T-helper 2 cell treated with Interferon-gamma antibody and Interleukin-4, amounts not matched to agents 100 ng/mL and 5 ng/mL, for 36 hours (primary cell): ENCODE data around the gene KLHL24. TPM values are rescaled to one million over a fixed set of nuclear protein-coding genes. Genes with fewer than 3 reads are reported as not detected.

Experiments used
- total RNA-seq: library from RNA; stranded (reverse); gene quantifications from 2 replicates; pipeline ENCODE4 v1.2.3, GENCODE V29; 2022

Gene KLHL24
- total RNA-seq, 1 donor from 2014 or later = 11.9 TPM

Other genes with a start within 250 kb of the KLHL24 start
- 4.3 and 5.5 TPM in 2 replicates for gene MCF2L2, start 207.0 kb upstream of the KLHL24 start, total RNA-seq
- gene KLHL6, start 79.9 kb upstream of the KLHL24 start, total RNA-seq = 31.7 and 32.5 TPM in 2 replicates
- gene YEATS2, start 62.2 kb downstream of the KLHL24 start, total RNA-seq = 41.2 and 43.3 TPM in 2 replicates
- 0.57 and 1.4 TPM in 2 replicates for gene MAP6D1, start 190.0 kb downstream of the KLHL24 start, total RNA-seq
- gene PARL, start 249.3 kb downstream of the KLHL24 start, total RNA-seq = 53.2 and 54.5 TPM in 2 replicates